B cell (primary cell): ENCODE data around the gene CTNNB1. TPM values are rescaled to one million over a fixed set of nuclear protein-coding genes. Genes with fewer than 3 reads are reported as not detected.

Source experiments
- ATAC-seq: fragments of 200-7000 bp; cut with Tn5 transposase; one replicate; pipeline ENCODE4 v1.10.0; 2021; ENCODE audit warnings: low read depth, mild to moderate bottlenecking, moderate number of reproducible peaks, moderate library complexity
- CTCF ChIA-PET: fragments of 350-600 bp; sonication (Branson Sonifier 250); formaldehyde crosslinking; loops from one replicate; lab custom pipeline; 2021; ENCODE audit warnings: antibody characterized with exemption, inconsistent platforms; lab: Charles Lee
- POLR2A ChIA-PET: fragments of 350-600 bp; sonication (Branson Sonifier 250); formaldehyde crosslinking; loops from one replicate; lab custom pipeline; 2021; ENCODE audit warnings: antibody characterized with exemption; lab: Charles Lee
- DNase-seq: peaks from one replicate; pipeline ENCODE4 v3.0.0; 2013
- H2AFZ ChIP-seq: 2 replicates; pipeline ENCODE4 v1.6.1; 2012; ENCODE audit warnings: mild to moderate bottlenecking, low read depth, low read length; ENCODE audit not compliant: insufficient read depth, poor library complexity, severe bottlenecking
- H3K27ac ChIP-seq, 2 donors: 1 replicate in 1 of 2; 2 replicates in 1 of 2; pipeline ENCODE4 v1.5.1; 2012 to 2013; ENCODE audit warnings: low read length in 2 of 2, mild to moderate bottlenecking in 2 of 2, moderate library complexity in 1 of 2
- H3K27me3 ChIP-seq, 4 experiments: fragments of 200-600 bp in 1 of 4; sonication (generic) in 1 of 4; replicated peaks in 1 of 4; 1 replicate in 2 of 4; 2 replicates in 2 of 4; pipeline versions ENCODE4 v1.6.1 to v1.7.0; 2013 to 2016; ENCODE audit warnings: low read length in 3 of 4, mild to moderate bottlenecking in 2 of 4, mixed read lengths in 1 of 4, moderate library complexity in 1 of 4; ENCODE audit not compliant: insufficient read depth in 4 of 4, control insufficient read depth in 3 of 4; ENCODE audit errors: control extremely low read depth in 1 of 4
- H3K36me3 ChIP-seq, 2 experiments: replicated peaks in 1 of 2; 1 replicate in 1 of 2; 2 replicates in 1 of 2; pipeline versions ENCODE4 v1.6.1 to v1.7.1; 2013; ENCODE audit warnings: low read length in 1 of 2; ENCODE audit not compliant: insufficient read depth in 2 of 2, control insufficient read depth in 1 of 2; ENCODE audit errors: control extremely low read depth in 1 of 2, extremely low read depth in 1 of 2
- H3K4me1 ChIP-seq, 2 donors: fragments of 200-600 bp in 1 of 2; sonication (generic) in 1 of 2; 1 replicate in 1 of 2; 2 replicates in 1 of 2; pipeline versions ENCODE4 v1.5.1 to v1.6.1; 2013 to 2017; ENCODE audit warnings: low read length in 2 of 2; ENCODE audit not compliant: control insufficient read depth in 2 of 2, insufficient read depth in 2 of 2
- H3K4me2 ChIP-seq: replicated peaks from 2 replicates; pipeline ENCODE3; 2012; ENCODE audit warnings: mild to moderate bottlenecking, low read depth, low read length; ENCODE audit not compliant: poor library complexity, severe bottlenecking
- H3K4me3 ChIP-seq, 5 experiments: fragments of 200-600 bp in 1 of 5; sonication (generic) in 1 of 5; 1 replicate in 3 of 5; 2 replicates in 2 of 5; pipeline versions ENCODE4 v1.5.1 to v1.7.0; 2011 to 2016; ENCODE audit warnings: low read length in 4 of 5, mild to moderate bottlenecking in 4 of 5, low read depth in 2 of 5, control low read depth in 1 of 5, moderate library complexity in 1 of 5; ENCODE audit not compliant: insufficient read depth in 1 of 5; ENCODE audit errors: control extremely low read depth in 1 of 5, extremely low read depth in 1 of 5
- H3K79me2 ChIP-seq: fragments of 200-600 bp; sonication (generic); one replicate; pipeline ENCODE4 v1.6.0; 2016; ENCODE audit warnings: low read length; ENCODE audit not compliant: control insufficient read depth, insufficient read depth
- H3K9ac ChIP-seq: fragments of 200-600 bp; sonication (generic); 2 replicates; pipeline ENCODE4 v1.6.1; 2017; ENCODE audit warnings: mild to moderate bottlenecking, low read length, moderate library complexity
- H3K9me3 ChIP-seq, 3 donors: one replicate each; pipeline versions ENCODE4 v1.6.1 to v1.7.1; 2013; ENCODE audit warnings: low read length in 2 of 3; ENCODE audit not compliant: control insufficient read depth in 2 of 3, insufficient read depth in 1 of 3; ENCODE audit errors: control extremely low read depth in 1 of 3
- H4K20me1 ChIP-seq: 2 replicates; pipeline ENCODE4 v1.6.0; 2012; ENCODE audit warnings: mild to moderate bottlenecking, low read length; ENCODE audit not compliant: insufficient read depth, control insufficient read depth, poor library complexity, severe bottlenecking
- H3K27ac Mint-ChIP-seq: one replicate; pipeline ENCODE4 v1.8.0; 2021; ENCODE audit warnings: mixed read lengths
- H3K27me3 Mint-ChIP-seq: one replicate; pipeline ENCODE4 v1.8.0; 2021; ENCODE audit warnings: mixed read lengths
- H3K4me1 Mint-ChIP-seq: one replicate; pipeline ENCODE4 v1.8.0; 2021; ENCODE audit warnings: mixed read lengths
- H3K4me3 Mint-ChIP-seq: one replicate; pipeline ENCODE4 v1.8.0; 2021; ENCODE audit warnings: mixed read lengths
- H3K9me3 Mint-ChIP-seq: one replicate; pipeline ENCODE4 v1.8.0; 2022; ENCODE audit warnings: mixed read lengths; ENCODE audit not compliant: insufficient read depth
- CTCF ChIP-seq: fragments of 200-600 bp; IDR thresholded peaks from one replicate; pipeline ENCODE4 v1.8.0; 2022; ENCODE audit warnings: antibody characterized with exemption, mild to moderate bottlenecking
- EZH2 ChIP-seq: IDR thresholded peaks from 2 replicates; pipeline ENCODE4 v1.6.1; 2012; ENCODE audit warnings: borderline replicate concordance, low read depth, mild to moderate bottlenecking, moderate library complexity, low read length; ENCODE audit not compliant: insufficient read depth, poor library complexity, severe bottlenecking
- WGBS: methylation state at CpG from one replicate; pipeline ENCODE4 v1.1.5; 2013; ENCODE audit warnings: missing lambda C conversion rate; ENCODE audit not compliant: insufficient coverage; 5-methylcytosine and 5-hydroxymethylcytosine counted together
- intact Hi-C: fragments of 100-400 bp; cut with micrococcal nuclease; formaldehyde crosslinking; loops from one replicate; pipeline ENCODE4 v1.10.0; 2022
- polyA plus RNA-seq: library from polyadenylated mRNA; depleted of rRNA; stranded (reverse); fragments of >200 nt; gene quantifications from 2 replicates; pipeline ENCODE4 v1.2.3, GENCODE V29; 2012
- total RNA-seq, 2 donors: library from RNA; stranded (reverse); fragments of 120-200 nt in 1 of 2; gene quantifications; 1 replicate in 1 of 2; 2 replicates in 1 of 2; pipeline versions ENCODE4 v1.2.3 to v1.2.4, GENCODE V29; 2013 to 2022

Gene CTNNB1
- total and polyA plus RNA-seq, 2 donors (not counting 1 experiment from before 2014, with no cell fraction given) = 103 to 178 TPM

DNA sequence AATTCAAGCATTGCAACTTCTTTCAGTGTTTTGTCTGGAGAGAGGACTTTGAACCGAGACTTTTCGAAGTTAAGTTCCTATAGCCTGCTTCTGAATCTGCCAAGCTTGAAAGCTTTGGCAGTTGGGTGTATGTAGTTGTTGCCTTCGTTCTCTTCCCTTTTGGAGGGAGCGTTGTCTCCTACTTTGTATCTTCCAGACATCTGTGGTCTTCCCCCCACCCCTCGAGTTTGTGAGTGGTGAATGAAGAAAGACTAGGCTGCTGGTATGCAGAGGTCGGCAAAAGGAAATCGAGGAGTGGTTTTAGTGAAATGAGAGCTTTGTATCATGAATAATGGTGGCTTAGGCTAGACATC lies 1.3 kb downstream of the CTNNB1 start:
- H4K20me1 ChIP-seq = peaks cover 56% of the 10 kb centered on the region
- H3K27me3 ChIP-seq = no peaks in the 10 kb centered on the region
- H3K79me2 ChIP-seq = peaks cover 81% of the 10 kb centered on the region
- peaks cover 58% of the 10 kb centered on the region for H3K4me1 Mint-ChIP-seq
- H3K4me3 Mint-ChIP-seq = peak overlapping the region; percentile 96
- TF ChIP-seq CTCF (no peak), EZH2 (no peak)
- intact Hi-C loops = loop anchor here (2.0 to 10.0 kb wide), 5 partner anchors 16 to 873 kb away; no protein-coding TSS in a partner anchor
- H3K9me3 ChIP-seq = no peaks in the 10 kb centered on the region
- peak overlapping the region; percentile 99 for H3K9ac ChIP-seq
- 0% methylated on average over 4 of the region's 7 CpGs for WGBS
- peak overlapping the region; percentile 60 to 98 (median 96) for H3K4me3 ChIP-seq
- peaks cover 46 to 57% of the 10 kb centered on the region in 2 donors for H3K4me1 ChIP-seq
- H3K27ac Mint-ChIP-seq = peak overlapping the region; percentile 85
- ATAC-seq (no peak), DNase-seq (peak; percentile 38)
- H3K4me2 ChIP-seq = peak overlapping the region; percentile 83
- no peak overlapping the region for H2AFZ ChIP-seq
- ChIA-PET CTCF (interaction anchor here (0.8 to 1.0 kb wide), 2 partner anchors 10 to 616 kb away, joined by 3 read pairs; no protein-coding TSS in a partner anchor), POLR2A (no interaction called here)
- no peaks in the 10 kb centered on the region for H3K36me3 ChIP-seq
- H3K27ac ChIP-seq = peak overlapping the region; percentile 22 to 36
- no peaks in the 10 kb centered on the region for H3K9me3 Mint-ChIP-seq
- H3K27me3 Mint-ChIP-seq = peaks cover 5% of the 10 kb centered on the region

GRCh38 chr3:41202075-41202833 lies 2.9 kb downstream of the CTNNB1 start:
- Histone ChIP-seq H3K4me2 (peak overlapping the region; percentile 83), H3K4me1 (peaks cover 56 to 72% of the 10 kb centered on the region in 2 donors), H2AFZ (no peak overlapping the region), H3K27ac (peak overlapping the region in 1 of 2 donors; percentile 17), H3K79me2 (peaks cover 97% of the 10 kb centered on the region), H3K9ac (no peak overlapping the region), H3K4me3 (peak overlapping the region in 2 of 5 experiments; percentile 11 to 97), H3K27me3 (no peaks in the 10 kb centered on the region), H3K36me3 (no peaks in the 10 kb centered on the region), H3K9me3 (no peaks in the 10 kb centered on the region), H4K20me1 (peaks cover 72% of the 10 kb centered on the region)
- CTCF ChIA-PET = interaction anchor here (0.6 to 2.0 kb wide), 10 partner anchors 9 to 622 kb away, joined by 3 to 8 read pairs (median 4); no protein-coding TSS in a partner anchor
- peak overlapping the region; percentile 5 for H3K27ac Mint-ChIP-seq
- 36% methylated on average over 2 of the region's 5 CpGs for WGBS
- TF ChIP-seq EZH2 (no peak), CTCF (no peak)
- ATAC-seq (no peak), DNase-seq (no peak)
- POLR2A ChIA-PET = interaction anchor here (0.7 kb wide), 1 partner anchor 20 kb away, joined by 4 read pairs; no protein-coding TSS in a partner anchor
- peaks cover 73% of the 10 kb centered on the region for H3K4me1 Mint-ChIP-seq
- peak overlapping the region; percentile 96 for H3K4me3 Mint-ChIP-seq
- intact Hi-C loops = loop anchor here (1.0 to 10.0 kb wide), 5 partner anchors 40 to 875 kb away; no protein-coding TSS in a partner anchor
- no peaks in the 10 kb centered on the region for H3K27me3 Mint-ChIP-seq
- no peaks in the 10 kb centered on the region for H3K9me3 Mint-ChIP-seq
